H1 (cell line): ENCODE results near the gene CCDC141. TPM values are rescaled to one million over a fixed set of nuclear protein-coding genes. Genes with fewer than 3 reads are reported as not detected.

Experiments used
- EZH2 ChIP-seq: fragments of 200-600 bp; sonication (generic); IDR thresholded peaks from 2 replicates; pipeline ENCODE4 v1.7.1; 2012; ENCODE audit warnings: low read depth, mild to moderate bottlenecking, moderate library complexity, low read length, inconsistent platforms; ENCODE audit not compliant: severe bottlenecking
- JUND ChIP-seq: IDR thresholded peaks from 2 replicates; pipeline ENCODE4 v1.6.1; 2011; ENCODE audit warnings: mild to moderate bottlenecking, improper control_type of control experiment, low read length
- RAD21 ChIP-seq, 2 experiments: IDR thresholded peaks in 1 of 2; conservative IDR thresholded peaks in 1 of 2; 2 replicates each; pipeline ENCODE4 v1.6.1; 2011; ENCODE audit warnings: low read depth in 2 of 2, low read length in 2 of 2, improper control_type of control experiment in 1 of 2, inconsistent platforms in 1 of 2, mild to moderate bottlenecking in 1 of 2, moderate library complexity in 1 of 2
- polyA plus RNA-seq, 7 experiments: library from polyadenylated mRNA; depleted of rRNA in 3 of 7; stranded (reverse) in 5 of 7; unstranded in 2 of 7; fragments of >200 nt in 5 of 7; fragments of 200-250 nt in 2 of 7; gene quantifications; 1 replicate in 5 of 7; 2 replicates in 1 of 7; 4 replicates in 1 of 7; pipeline versions ENCODE4 v1.2.1 to v1.2.3, GENCODE V29; 2011 to 2013; ENCODE audit warnings: missing spikeins in 2 of 7, mixed read lengths in 2 of 7
- total RNA-seq: library from RNA; stranded (reverse); fragmentation: NEBNext Ultra II Directional; extraction: Animal tissue kit (Norgen Biotek cat#: 25700); gene quantifications from 2 replicates; pipeline ENCODE4 v1.2.1, GENCODE V29; 2021

The CCDC141 gene
- total and polyA plus RNA-seq, 2 of the 8 experiments (the other 6 are each of a cell fraction or from before 2014, with no cell fraction given): 0.56 to 21.6 TPM

DNA sequence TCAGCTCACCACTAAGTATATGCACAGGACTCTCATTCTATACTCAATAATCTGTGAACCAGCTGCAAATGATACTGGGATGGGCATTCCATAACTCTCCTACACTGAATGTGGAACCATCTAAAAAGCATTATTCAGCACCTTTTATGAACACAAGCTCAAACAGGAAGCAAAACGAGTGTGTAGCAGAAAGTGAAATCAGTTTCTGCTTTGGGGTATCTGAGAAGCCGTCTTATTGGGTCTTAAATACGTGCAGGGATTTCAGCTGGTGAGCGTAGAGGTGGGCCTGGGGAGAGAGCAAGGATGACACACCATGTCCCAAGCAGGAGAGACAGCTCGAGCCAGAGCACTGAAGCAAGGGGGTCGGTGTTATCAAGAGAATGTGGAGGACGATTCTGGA, 122.8 kb downstream of the CCDC141 start (continued):
- TF ChIP-seq JUND (no peak), EZH2 (no peak), RAD21 (IDR thresholded peaks at IDR 0.05 in 1 of 2, conservative IDR thresholded peaks at IDR 0.05 in 1 of 2; ENCODE audit: low read depth in 2 of 2, low read length in 2 of 2) (no peak)
